Mesendoderm (in vitro differentiated cells): ENCODE data around the gene BACH2.

Experiments
- DNase-seq: peaks from one replicate; pipeline ENCODE4 v3.0.0; 2013
- H2AK5ac ChIP-seq: 2 replicates; pipeline ENCODE4 v1.6.1; 2013; ENCODE audit warnings: low read length, inconsistent platforms
- H2BK120ac ChIP-seq: 2 replicates; pipeline ENCODE4 v1.6.1; 2013; ENCODE audit warnings: low read depth, mild to moderate bottlenecking, low read length, moderate library complexity, mixed read lengths
- H2BK15ac ChIP-seq: replicated peaks from 2 replicates; pipeline ENCODE4 v1.6.1; 2013; ENCODE audit warnings: low read depth, mild to moderate bottlenecking, moderate library complexity
- H2BK5ac ChIP-seq: 2 replicates; pipeline ENCODE4 v1.6.1; 2013; ENCODE audit warnings: low read length, inconsistent platforms
- H3K18ac ChIP-seq: 2 replicates; pipeline ENCODE4 v1.6.1; 2013; ENCODE audit warnings: mild to moderate bottlenecking, low read length, mixed read lengths
- H3K23ac ChIP-seq: one replicate; pipeline ENCODE4 v1.6.1; 2013; ENCODE audit warnings: low read length
- H3K27ac ChIP-seq: 2 replicates; pipeline ENCODE4 v1.5.1; 2013; ENCODE audit warnings: low read depth, mild to moderate bottlenecking, inconsistent platforms, low read length, moderate library complexity
- H3K27me3 ChIP-seq: 2 replicates; pipeline ENCODE4 v1.6.1; 2013; ENCODE audit warnings: low read length, control low read depth, mild to moderate bottlenecking, inconsistent platforms; ENCODE audit not compliant: insufficient read depth, poor library complexity
- H3K36me3 ChIP-seq: 2 replicates; pipeline ENCODE4 v1.6.1; 2013; ENCODE audit warnings: low read length, inconsistent platforms; ENCODE audit not compliant: control insufficient read depth, insufficient read depth
- H3K4ac ChIP-seq: one replicate; pipeline ENCODE4 v1.6.1; 2013; ENCODE audit warnings: low read depth, mild to moderate bottlenecking, low read length, moderate library complexity
- H3K4me1 ChIP-seq: 2 replicates; pipeline ENCODE4 v1.6.1; 2013; ENCODE audit warnings: low read depth, low read length, inconsistent platforms; ENCODE audit not compliant: control insufficient read depth
- H3K4me2 ChIP-seq: 2 replicates; pipeline ENCODE4 v1.6.1; 2013; ENCODE audit warnings: low read length
- H3K4me3 ChIP-seq: 2 replicates; pipeline ENCODE4 v1.5.1; 2013; ENCODE audit warnings: mild to moderate bottlenecking, low read length
- H3K56ac ChIP-seq: one replicate; pipeline ENCODE4 v1.6.1; 2013; ENCODE audit warnings: low read length
- H3K79me1 ChIP-seq: 2 replicates; pipeline ENCODE4 v1.6.1; 2013; ENCODE audit warnings: low read length, inconsistent platforms
- H3K79me2 ChIP-seq: 2 replicates; pipeline ENCODE4 v1.6.1; 2013; ENCODE audit warnings: mild to moderate bottlenecking, low read length; ENCODE audit not compliant: control insufficient read depth, insufficient read depth
- H3K9ac ChIP-seq: 2 replicates; pipeline ENCODE4 v1.6.1; 2013; ENCODE audit warnings: low read length, inconsistent platforms
- H4K5ac ChIP-seq: one replicate; pipeline ENCODE4 v1.6.1; 2013; ENCODE audit warnings: low read length
- H4K8ac ChIP-seq: one replicate; pipeline ENCODE4 v1.6.1; 2013; ENCODE audit warnings: low read depth, mild to moderate bottlenecking, control low read depth, low read length, moderate library complexity
- WGBS: extraction: QIAGEN DNeasy Blood & Tissue Kit; methylation state at CpG from one replicate; pipeline ENCODE4 v1.1.7; 2013; ENCODE audit warnings: low lambda C conversion rate, missing lambda C conversion rate; ENCODE audit not compliant: insufficient coverage; ENCODE audit errors: extremely low coverage; 5-methylcytosine and 5-hydroxymethylcytosine counted together

Gene BACH2

GRCh38 chr6:90322976-90323474 is 26.4 kb upstream of the BACH2 start:
- Histone ChIP-seq H3K9ac (no peak overlapping the region), H3K36me3 (no peaks in the 10 kb centered on the region), H2BK5ac (no peak overlapping the region), H3K79me2 (no peaks in the 10 kb centered on the region), H3K79me1 (no peaks in the 10 kb centered on the region), H4K8ac (no peak overlapping the region), H2BK15ac (no peak overlapping the region), H3K27ac (no peak overlapping the region), H3K27me3 (no peaks in the 10 kb centered on the region), H3K4ac (no peak overlapping the region), H3K18ac (no peak overlapping the region), H3K4me3 (no peak overlapping the region), H4K5ac (no peak overlapping the region), H3K56ac (no peak overlapping the region), H2AK5ac (no peak overlapping the region), H3K23ac (no peak overlapping the region), H3K4me2 (no peak overlapping the region), H3K4me1 (no peaks in the 10 kb centered on the region), H2BK120ac (no peak overlapping the region)
- no peak for DNase-seq
- WGBS: no CpG with 5 or more reads among the region's 3 CpGs

GRCh38 chr6:90319979-90320685 is 23.5 kb upstream of the BACH2 start:
- Histone ChIP-seq H4K5ac (no peak overlapping the region), H3K23ac (no peak overlapping the region), H3K18ac (no peak overlapping the region), H3K4ac (no peak overlapping the region), H2BK15ac (no peak overlapping the region), H3K4me2 (no peak overlapping the region), H2BK5ac (no peak overlapping the region), H3K9ac (no peak overlapping the region), H4K8ac (no peak overlapping the region), H3K79me1 (no peaks in the 10 kb centered on the region), H3K27ac (no peak overlapping the region), H3K27me3 (no peaks in the 10 kb centered on the region), H3K4me3 (no peak overlapping the region), H3K36me3 (no peaks in the 10 kb centered on the region), H2AK5ac (no peak overlapping the region), H3K79me2 (no peaks in the 10 kb centered on the region), H2BK120ac (no peak overlapping the region), H3K56ac (no peak overlapping the region), H3K4me1 (no peaks in the 10 kb centered on the region)
- DNase-seq: no peak
- no CpG with 5 or more reads among the region's 6 CpGs for WGBS

DNA sequence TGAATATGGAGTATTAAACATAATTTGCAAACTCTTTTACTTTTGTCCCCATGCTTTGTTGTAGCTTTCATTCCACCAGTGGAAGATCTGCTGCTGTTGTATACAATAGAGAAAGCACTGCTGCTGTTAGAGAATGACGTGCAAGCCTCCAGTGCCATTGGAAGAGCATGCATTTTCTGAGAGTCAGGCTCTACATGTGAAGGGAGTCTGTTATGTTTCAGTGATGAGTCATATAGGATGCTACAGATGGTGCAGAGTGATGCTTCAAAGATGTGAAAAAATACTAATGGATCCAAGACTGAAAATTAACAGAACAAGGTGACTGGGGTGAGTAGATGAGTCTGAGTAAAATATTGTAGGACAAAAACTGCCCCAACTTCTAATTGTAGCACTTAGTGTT is 22.4 kb upstream of the BACH2 start:
- Histone ChIP-seq H3K27me3 (no peaks in the 10 kb centered on the region), H3K27ac (no peak overlapping the region), H3K4ac (no peak overlapping the region), H4K5ac (no peak overlapping the region), H3K36me3 (no peaks in the 10 kb centered on the region), H3K79me1 (no peaks in the 10 kb centered on the region), H2BK5ac (no peak overlapping the region), H3K23ac (no peak overlapping the region), H3K4me2 (no peak overlapping the region), H3K79me2 (no peaks in the 10 kb centered on the region), H4K8ac (no peak overlapping the region), H3K4me1 (no peaks in the 10 kb centered on the region), H3K4me3 (no peak overlapping the region), H2AK5ac (no peak overlapping the region), H3K18ac (no peak overlapping the region), H3K56ac (no peak overlapping the region), H2BK120ac (no peak overlapping the region), H3K9ac (no peak overlapping the region), H2BK15ac (no peak overlapping the region)
- no peak for DNase-seq
- no CpG with 5 or more reads among the region's 1 CpG for WGBS

DNA sequence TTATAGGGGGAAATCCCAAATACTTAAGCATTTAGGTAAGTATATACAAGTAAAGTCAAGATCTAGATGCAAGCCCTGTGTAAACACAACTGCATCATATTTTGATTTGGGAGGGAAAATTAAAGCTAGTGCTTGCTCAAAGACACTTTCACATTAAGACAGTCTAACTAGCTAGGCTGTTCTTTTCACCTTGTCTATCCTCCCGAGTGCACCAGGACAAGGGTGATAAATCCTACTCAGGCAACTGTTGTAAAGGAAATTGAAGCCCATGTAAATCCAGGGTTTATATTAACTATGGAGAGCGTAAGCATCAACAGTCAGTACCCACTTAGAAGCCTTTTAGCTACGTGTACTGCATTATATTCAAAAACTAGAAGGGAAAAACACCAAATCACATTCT is 19.3 kb upstream of the BACH2 start:
- WGBS: no CpG with 5 or more reads among the region's 3 CpGs
- H4K8ac ChIP-seq: no peak overlapping the region
- no peak overlapping the region for H3K23ac ChIP-seq
- no peak overlapping the region for H3K27ac ChIP-seq
- H3K27me3 ChIP-seq: no peaks in the 10 kb centered on the region
- no peak for DNase-seq
- H2BK5ac ChIP-seq: no peak overlapping the region
- H3K36me3 ChIP-seq: no peaks in the 10 kb centered on the region
- H3K4me2 ChIP-seq: no peak overlapping the region
- H3K4me3 ChIP-seq: no peak overlapping the region
- H3K4me1 ChIP-seq: no peaks in the 10 kb centered on the region
- H3K4ac ChIP-seq: no peak overlapping the region
- H3K79me1 ChIP-seq: no peaks in the 10 kb centered on the region
- H2AK5ac ChIP-seq: no peak overlapping the region
- no peaks in the 10 kb centered on the region for H3K79me2 ChIP-seq
- no peak overlapping the region for H3K56ac ChIP-seq
- H2BK15ac ChIP-seq: no peak overlapping the region
- H2BK120ac ChIP-seq: no peak overlapping the region
- no peak overlapping the region for H4K5ac ChIP-seq
- no peak overlapping the region for H3K18ac ChIP-seq
- H3K9ac ChIP-seq: no peak overlapping the region

DNA sequence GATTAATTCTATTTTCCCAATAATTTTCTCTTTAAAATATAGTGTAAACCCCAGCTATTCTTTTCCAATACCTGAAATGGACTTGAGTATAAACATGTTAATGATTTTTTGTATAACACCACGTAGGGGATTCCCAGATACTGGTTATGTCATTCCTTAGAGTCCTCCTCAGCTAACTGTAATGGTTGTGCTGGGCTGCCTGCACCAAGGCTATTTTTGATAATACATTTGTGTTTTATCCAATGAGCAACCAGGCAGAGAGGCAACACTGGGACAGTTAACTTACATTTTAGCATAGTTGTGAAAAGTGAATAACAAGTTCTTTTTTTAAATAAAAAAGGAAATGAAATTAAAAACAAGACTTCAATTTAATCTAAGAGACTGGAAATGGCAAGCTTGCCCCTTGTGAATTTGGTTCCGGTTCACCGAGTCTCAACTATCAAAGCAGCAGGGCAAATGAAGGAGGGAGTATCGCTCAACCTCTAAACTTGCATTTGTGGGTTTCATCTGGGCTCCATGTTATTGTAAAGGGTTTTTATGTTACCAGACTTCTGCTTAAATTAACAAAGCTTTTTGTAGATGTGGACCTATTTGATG is 18.8 kb upstream of the BACH2 start:
- Histone ChIP-seq H3K9ac (no peak overlapping the region), H3K18ac (no peak overlapping the region), H4K5ac (no peak overlapping the region), H3K23ac (no peak overlapping the region), H3K4me2 (no peak overlapping the region), H2BK15ac (no peak overlapping the region), H2BK120ac (no peak overlapping the region), H2BK5ac (no peak overlapping the region), H3K79me1 (no peaks in the 10 kb centered on the region), H3K79me2 (no peaks in the 10 kb centered on the region), H3K36me3 (no peaks in the 10 kb centered on the region), H3K27me3 (no peaks in the 10 kb centered on the region), H2AK5ac (no peak overlapping the region), H4K8ac (no peak overlapping the region), H3K4me1 (no peaks in the 10 kb centered on the region), H3K4me3 (no peak overlapping the region), H3K27ac (no peak overlapping the region), H3K56ac (no peak overlapping the region), H3K4ac (no peak overlapping the region)
- no peak for DNase-seq
- WGBS: no CpG with 5 or more reads among the region's 4 CpGs
